Activated CD4-positive, alpha-beta T cell treated with anti-CD3 and anti-CD28 coated beads, Interleukin-2, amount 10 ng/mL, durations not matched to agents 24 days and 14 days (primary cell): ENCODE measurements around the gene LIN7B. TPM values are rescaled to one million over a fixed set of nuclear protein-coding genes. Genes with fewer than 3 reads are reported as not detected.
"Not testable (repeated sequence)": the region's sequence is repeated elsewhere in the genome, so short reads cannot be mapped to it uniquely, and the experiment has no call there.

ENCODE experiments used
- DNase-seq: peaks from one replicate; pipeline ENCODE4 v3.0.0; 2022
- H3K27ac Mint-ChIP-seq: one replicate; pipeline ENCODE4 v1.8.0; 2022; ENCODE audit warnings: mild to moderate bottlenecking, mixed read lengths
- H3K27me3 Mint-ChIP-seq: one replicate; pipeline ENCODE4 v1.8.0; 2022; ENCODE audit warnings: mixed read lengths
- H3K36me3 Mint-ChIP-seq: one replicate; pipeline ENCODE4 v1.8.0; 2022; ENCODE audit warnings: low read depth, mild to moderate bottlenecking, mixed read lengths
- H3K4me1 Mint-ChIP-seq: one replicate; pipeline ENCODE4 v1.8.0; 2021; ENCODE audit warnings: mixed read lengths
- H3K4me3 Mint-ChIP-seq: one replicate; pipeline ENCODE4 v1.8.0; 2022; ENCODE audit warnings: mild to moderate bottlenecking, moderate library complexity, mixed read lengths
- H3K9me3 Mint-ChIP-seq: one replicate; pipeline ENCODE4 v1.8.0; 2021; ENCODE audit warnings: mixed read lengths
- intact Hi-C: fragments of 100-400 bp; cut with micrococcal nuclease; formaldehyde crosslinking; loops from one replicate; pipeline ENCODE4 v1.15.1; 2023
- total RNA-seq: library from RNA; stranded (reverse); gene quantifications from 2 replicates; pipeline ENCODE4 v1.2.3, GENCODE V29; 2022

LIN7B gene
- total RNA-seq = 5.4 and 6.0 TPM in 2 replicates

DNA sequence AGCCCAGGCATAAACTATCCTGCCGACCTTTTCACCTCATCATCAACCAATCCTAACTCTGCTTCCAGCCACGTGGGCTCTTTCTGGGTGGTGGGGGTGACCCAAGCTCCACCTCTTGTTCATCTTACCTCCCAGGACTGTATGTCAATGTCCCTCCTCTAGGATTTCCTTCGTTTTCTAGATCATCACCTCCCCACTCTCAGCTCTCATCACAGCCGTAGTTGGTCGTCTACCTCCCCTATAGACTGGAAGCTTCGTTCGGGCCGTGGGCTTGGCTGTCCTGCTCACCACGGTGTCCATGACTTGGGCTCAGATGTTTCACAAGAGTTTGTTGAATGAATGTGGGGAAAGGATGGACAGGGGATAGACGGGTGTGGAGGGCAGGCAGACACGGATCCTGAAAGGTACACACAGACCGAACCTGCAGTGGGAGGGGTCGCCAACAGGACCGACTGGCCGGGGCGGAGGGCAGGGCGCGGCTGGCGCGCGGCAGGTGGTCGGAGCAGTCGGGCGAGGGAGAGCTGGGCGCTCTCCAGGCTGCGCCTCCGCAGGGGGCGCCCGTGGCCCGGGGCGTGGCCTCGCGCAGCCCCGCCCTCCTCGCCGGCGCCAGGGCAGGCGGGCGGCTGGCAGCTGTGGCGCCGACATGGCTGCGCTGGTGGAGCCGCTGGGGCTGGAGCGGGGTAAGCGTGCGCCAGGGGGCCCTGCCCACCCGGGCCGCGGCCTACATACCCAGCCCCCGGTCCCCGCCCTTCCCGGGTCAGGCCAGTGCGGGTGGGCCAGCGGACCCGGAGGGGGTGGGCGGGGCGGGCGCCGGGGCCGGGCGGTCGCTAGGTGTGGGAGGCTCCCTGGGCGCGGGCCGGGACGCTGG lies at the start of gene LIN7B:
Gene LIN7B (plus strand): TSS at position 609 of the 868 bp plus-strand sequence. CDS start 35 bp downstream, at position 644.
- H3K27ac Mint-ChIP-seq = peak within 1 kb of the TSS; percentile 7

DNA sequence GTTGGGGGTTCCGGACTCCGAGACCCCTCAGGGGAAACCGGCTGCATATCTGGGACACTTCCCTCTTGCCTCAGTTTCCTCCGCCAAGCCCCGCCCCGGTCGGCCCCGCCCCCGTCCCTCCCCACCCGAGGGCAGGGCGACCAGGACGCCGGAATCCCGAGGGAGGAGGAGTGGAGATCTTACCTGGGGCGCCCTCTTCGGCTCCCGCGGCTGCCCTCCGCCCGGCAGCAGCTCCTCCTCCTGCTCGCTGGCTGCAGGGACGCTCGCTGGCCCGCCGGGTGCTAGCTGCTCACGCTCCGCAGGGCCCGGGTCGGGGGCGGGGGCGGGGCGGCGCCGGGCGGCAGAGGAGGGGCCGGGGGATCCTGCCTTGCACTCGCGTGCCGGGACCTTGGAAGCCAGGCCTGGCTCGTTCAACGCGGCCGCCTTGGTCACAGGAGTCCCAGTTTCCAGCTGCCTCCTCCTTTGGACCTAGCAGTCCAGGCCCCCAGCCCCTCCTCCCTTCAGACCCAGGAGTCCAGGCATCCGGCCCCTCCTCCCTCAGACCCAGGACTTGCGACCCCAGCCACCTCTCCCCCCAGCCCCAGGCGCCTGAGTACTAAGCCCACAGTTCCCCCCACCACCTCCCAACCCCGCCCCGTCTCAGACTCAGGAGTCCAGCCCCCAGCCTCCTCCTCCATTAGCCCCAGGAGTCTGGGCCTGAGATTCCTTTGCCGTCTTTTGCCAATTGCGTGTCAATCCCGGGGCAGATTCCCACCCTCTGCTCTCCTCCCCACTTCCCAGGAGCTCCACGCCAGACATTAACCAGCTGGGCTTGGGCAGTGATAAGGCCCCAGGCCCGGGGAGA lies 49.2 kb upstream of the LIN7B start, which contains the start of gene NTF4:
Gene NTF4 (minus strand): TSS at position 51 of the 844 bp plus-strand sequence. CDS start 2,821 bp downstream, outside the sequence.
- Mint-ChIP-seq H3K27ac (no peak within 1 kb of the TSS), H3K9me3 (peaks cover 7% of the 10 kb centered on the region), H3K4me3 (no peak within 1 kb of the TSS), H3K36me3 (no peaks in the 10 kb centered on the region), H3K4me1 (no peaks in the 10 kb centered on the region), H3K27me3 (peaks cover 66% of the 10 kb centered on the region)
- no peak for DNase-seq
- intact Hi-C loops = no loop called here

More for the DNA sequence above, at the start of gene LIN7B:
- Mint-ChIP-seq H3K27me3 (no peaks in the 10 kb centered on the region), H3K9me3 (no peaks in the 10 kb centered on the region), H3K4me3 (peak within 1 kb of the TSS; percentile 84), H3K36me3 (peaks cover 10% of the 10 kb centered on the region), H3K4me1 (peaks cover 21% of the 10 kb centered on the region)
- intact Hi-C loops = loop anchor here (1.0 to 10.0 kb wide), 2 partner anchors 29 to 479 kb away; partner anchors contain the start of genes DBP and SNRNP70
- DNase-seq = peak; percentile 95

GRCh38 chr19:49065905-49066512 lies 48.2 kb upstream of the LIN7B start:
- Mint-ChIP-seq H3K4me3 (no peak overlapping the region), H3K9me3 (peaks cover 7% of the 10 kb centered on the region), H3K36me3 (no peaks in the 10 kb centered on the region), H3K27me3 (peaks cover 67% of the 10 kb centered on the region), H3K27ac (no peak overlapping the region), H3K4me1 (no peaks in the 10 kb centered on the region)
- no peak for DNase-seq
- intact Hi-C loops = no loop called here

DNA sequence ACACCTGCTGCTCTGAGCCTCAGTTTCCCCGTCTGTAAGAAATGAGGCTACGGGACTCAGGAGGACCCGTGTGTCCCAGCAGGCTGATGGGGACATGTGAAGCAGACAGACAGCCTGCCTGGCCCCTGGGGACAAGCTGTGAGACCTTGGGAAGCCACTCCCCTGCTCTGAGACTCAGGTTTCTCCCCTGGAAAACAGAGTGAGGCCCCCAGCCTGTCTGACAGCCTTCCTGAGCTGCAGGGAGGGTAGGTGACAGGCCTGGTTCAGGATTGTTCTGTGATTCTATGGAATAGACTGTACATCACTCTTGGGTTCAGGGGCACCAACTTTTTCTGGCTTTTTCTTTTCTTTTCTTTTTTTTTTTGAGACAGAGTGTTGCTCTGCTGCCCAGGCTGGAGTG lies 46.6 kb upstream of the LIN7B start:
- DNase-seq = no peak
- Mint-ChIP-seq H3K27ac (no peak overlapping the region), H3K4me3 (no peak overlapping the region), H3K36me3 (no peaks in the 10 kb centered on the region), H3K4me1 (no peaks in the 10 kb centered on the region), H3K27me3 (peaks cover 67% of the 10 kb centered on the region), H3K9me3 (peaks cover 7% of the 10 kb centered on the region)
- intact Hi-C loops = no loop called here

DNA sequence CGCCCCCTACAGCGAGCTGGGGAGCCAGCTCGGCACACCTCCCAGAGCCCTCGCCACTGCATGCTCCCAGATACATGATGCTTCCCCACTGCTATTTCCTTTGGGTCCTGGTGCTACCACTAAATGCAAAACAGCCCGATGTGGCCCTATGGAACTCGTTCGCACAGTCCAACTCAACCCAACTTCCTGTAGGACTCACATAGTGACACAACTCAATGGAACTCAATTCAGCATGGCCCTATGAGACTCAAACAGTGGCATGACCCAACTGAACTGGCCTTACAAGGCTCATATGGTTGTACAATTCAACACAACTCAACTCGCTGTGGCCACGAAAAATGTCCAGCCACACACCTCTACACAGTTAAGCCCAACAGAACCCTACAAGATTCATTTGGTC lies 45.1 kb upstream of the LIN7B start:
- Mint-ChIP-seq H3K4me3 (no peak overlapping the region), H3K36me3 (peaks cover 2% of the 10 kb centered on the region), H3K4me1 (peaks cover 5% of the 10 kb centered on the region), H3K27me3 (peaks cover 71% of the 10 kb centered on the region), H3K27ac (no peak overlapping the region), H3K9me3 (peaks cover 7% of the 10 kb centered on the region)
- DNase-seq = no peak
- intact Hi-C loops = no loop called here

DNA sequence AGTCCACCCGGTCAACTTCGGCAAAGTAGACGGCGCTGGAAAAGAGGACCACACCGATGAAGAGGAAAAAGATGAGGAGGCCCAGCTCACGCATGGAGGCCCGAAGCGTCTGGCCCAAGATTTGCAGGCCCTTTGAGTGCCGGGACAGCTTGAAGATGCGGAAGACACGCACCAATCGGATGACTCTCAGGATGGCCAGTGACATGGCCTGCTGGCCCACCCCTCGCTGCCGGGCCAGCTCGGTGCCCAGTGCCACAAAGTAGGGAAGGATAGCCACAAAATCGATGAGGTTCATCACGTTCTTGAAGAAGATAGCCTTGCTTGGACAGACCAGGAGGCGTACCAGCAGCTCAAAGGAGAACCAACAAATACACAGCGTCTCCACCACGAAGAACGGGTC lies 43.8 kb upstream of the LIN7B start:
- intact Hi-C loops = no loop called here
- H3K4me1 Mint-ChIP-seq = peaks cover 6% of the 10 kb centered on the region
- no peak for DNase-seq
- peaks cover 2% of the 10 kb centered on the region for H3K36me3 Mint-ChIP-seq
- no peak overlapping the region for H3K4me3 Mint-ChIP-seq
- peaks cover 66% of the 10 kb centered on the region for H3K27me3 Mint-ChIP-seq
- no peak overlapping the region for H3K27ac Mint-ChIP-seq
- peaks cover 7% of the 10 kb centered on the region for H3K9me3 Mint-ChIP-seq

DNA sequence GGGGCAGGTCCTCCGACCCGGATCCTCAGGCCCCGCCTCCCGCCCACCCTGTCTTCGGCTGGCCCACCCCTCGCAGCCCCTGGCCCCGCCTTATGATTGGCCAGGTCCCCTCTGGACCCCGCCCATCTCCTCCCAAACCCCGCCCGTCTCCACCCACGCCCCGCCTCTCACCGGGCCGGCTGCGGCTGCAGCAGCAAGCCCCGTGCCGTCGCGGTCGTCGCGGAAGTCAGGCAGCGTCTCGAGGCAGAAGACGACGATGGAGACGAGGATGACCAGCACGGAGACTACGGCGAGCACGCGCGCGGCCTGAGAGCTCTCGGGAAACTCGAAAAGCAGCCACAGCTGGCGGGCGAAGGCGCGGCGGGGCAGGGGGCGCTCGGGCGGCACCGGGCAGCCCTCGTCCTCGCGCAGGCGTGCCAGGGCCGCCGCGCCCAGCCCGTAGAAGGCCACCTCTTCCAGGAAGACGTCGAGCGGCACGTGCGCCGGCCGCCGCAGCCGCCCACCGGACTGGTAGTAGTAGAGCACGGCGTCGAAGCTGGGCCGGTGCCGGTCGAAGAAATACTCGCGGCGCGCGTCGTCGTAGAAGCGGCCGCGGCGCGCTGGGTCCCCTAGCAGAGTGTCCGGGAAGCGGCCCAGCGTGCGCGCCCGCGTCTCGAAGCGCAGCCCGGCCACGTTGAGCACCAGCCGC lies 42.2 kb upstream of the LIN7B start:
- DNase-seq = peak; percentile 73
- H3K4me3 Mint-ChIP-seq = no peak overlapping the region

GRCh38 chr19:49073514-49074378 lies 40.4 kb upstream of the LIN7B start:
- intact Hi-C loops = no loop called here
- H3K9me3 Mint-ChIP-seq = peaks cover 7% of the 10 kb centered on the region
- peak overlapping the region; percentile 60 for H3K4me3 Mint-ChIP-seq
- no peak for DNase-seq
- peaks cover 2% of the 10 kb centered on the region for H3K36me3 Mint-ChIP-seq
- H3K27me3 Mint-ChIP-seq = peaks cover 41% of the 10 kb centered on the region
- H3K4me1 Mint-ChIP-seq = peaks cover 6% of the 10 kb centered on the region
- H3K27ac Mint-ChIP-seq = no peak overlapping the region

More for the DNA sequence above, 42.2 kb upstream of the LIN7B start:
- Mint-ChIP-seq H3K9me3 (peaks cover 7% of the 10 kb centered on the region), H3K27ac (no peak overlapping the region), H3K4me1 (peaks cover 6% of the 10 kb centered on the region), H3K27me3 (peaks cover 52% of the 10 kb centered on the region), H3K36me3 (peaks cover 2% of the 10 kb centered on the region)
- intact Hi-C loops = no loop called here

DNA sequence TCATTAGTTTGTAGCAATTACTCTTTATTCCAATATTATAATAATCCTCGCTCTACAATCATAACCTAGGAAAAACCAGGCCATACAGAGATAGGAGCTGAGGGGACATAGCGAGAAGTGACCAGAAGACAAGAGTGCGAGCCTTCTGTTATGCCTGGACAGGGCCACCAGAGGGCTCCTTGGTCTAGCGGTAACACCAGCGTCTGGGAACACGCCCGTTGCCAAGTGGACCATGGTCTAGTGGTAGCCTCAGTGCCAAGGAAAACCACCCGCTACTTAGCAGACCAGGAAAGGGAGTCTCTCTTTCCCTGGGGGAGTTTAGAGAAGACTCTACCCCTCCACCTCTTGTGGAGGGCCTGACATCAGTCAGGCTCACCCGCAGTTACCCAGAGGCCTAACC lies 39.3 kb upstream of the LIN7B start:
- H3K27ac Mint-ChIP-seq, H3K4me3 Mint-ChIP-seq, H3K4me1 Mint-ChIP-seq, H3K9me3 Mint-ChIP-seq, H3K36me3 Mint-ChIP-seq: not testable (repeated sequence)
- peak; percentile 73 for DNase-seq
- intact Hi-C loops = loop anchor here (5.0 kb wide), 1 partner anchor 72 kb away; no protein-coding TSS in a partner anchor
- peaks cover 32% of the 10 kb centered on the region for H3K27me3 Mint-ChIP-seq

- Mint-ChIP-seq H3K27me3 (peaks cover 4% of the 10 kb centered on the region), H3K4me3 (no peak overlapping the region), H3K36me3 (no peaks in the 10 kb centered on the region), H3K9me3 (peaks cover 4% of the 10 kb centered on the region), H3K27ac (no peak overlapping the region), H3K4me1 (peaks cover 9% of the 10 kb centered on the region)
- intact Hi-C loops = no loop called here
- DNase-seq = no peak
Measured at GRCh38 chr19:49080392-49080791, 33.8 kb upstream of the LIN7B start.

DNA sequence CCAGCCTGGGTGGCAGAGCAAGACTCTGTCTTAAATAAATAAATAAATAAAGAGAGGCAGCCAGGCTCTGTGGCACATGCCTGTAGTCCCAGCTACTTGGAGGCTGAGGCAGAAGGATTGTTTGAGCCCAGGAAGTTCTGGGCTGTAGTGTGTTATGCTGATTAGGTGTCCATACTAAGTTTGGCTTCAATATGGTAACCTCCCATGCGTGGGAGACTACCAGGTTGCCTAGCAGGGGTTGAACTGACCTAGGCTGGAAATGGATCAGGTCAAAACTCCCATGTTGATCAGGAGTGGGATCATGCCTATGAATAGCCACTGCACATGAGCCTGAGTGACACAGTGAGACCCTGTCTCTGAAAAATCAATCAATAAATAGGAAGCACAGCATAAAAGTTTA lies 32.9 kb upstream of the LIN7B start:
- intact Hi-C loops = no loop called here
- Mint-ChIP-seq H3K27me3 (peaks cover 4% of the 10 kb centered on the region), H3K4me3 (no peak overlapping the region), H3K27ac (no peak overlapping the region), H3K9me3 (peaks cover 4% of the 10 kb centered on the region), H3K36me3 (peaks cover 5% of the 10 kb centered on the region), H3K4me1 (peaks cover 13% of the 10 kb centered on the region)
- no peak for DNase-seq

DNA sequence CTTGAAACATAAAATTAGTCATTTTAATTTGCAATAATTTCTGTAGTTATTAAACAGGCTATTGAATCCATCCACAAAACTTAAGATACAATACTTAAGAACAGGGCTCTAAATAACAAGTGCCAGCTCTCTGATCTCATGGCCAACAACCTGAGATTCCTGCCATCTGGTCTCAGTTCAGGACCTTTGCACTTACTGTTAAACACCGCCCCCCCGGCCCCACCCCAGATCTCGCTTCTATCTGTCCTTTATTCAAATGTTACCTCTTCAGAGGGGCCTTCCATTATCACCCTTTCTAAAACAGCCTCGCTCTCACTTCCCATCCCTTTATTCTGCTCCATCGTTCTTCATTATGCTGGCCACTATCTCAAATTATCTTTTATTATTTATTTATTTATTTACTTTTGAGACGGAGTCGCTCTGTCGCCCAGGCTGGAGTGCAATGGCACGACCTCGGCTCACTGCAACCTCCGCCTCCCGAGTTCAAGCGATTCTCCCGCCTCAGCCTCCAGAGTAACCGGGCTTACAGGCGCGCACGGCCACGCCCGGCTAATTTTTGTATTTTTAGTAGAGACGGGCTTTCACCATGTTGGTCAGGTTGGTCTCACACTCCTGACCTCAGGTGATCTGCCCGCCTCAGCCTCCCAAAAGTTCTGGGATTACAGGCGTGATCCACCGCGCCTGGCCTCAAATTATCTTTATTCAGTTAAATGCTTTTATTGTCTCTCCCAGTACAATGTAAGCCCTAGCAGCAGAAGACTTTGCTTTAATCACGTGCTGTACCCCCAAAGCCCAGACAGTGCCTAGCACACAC lies 29.8 kb upstream of the LIN7B start:
- H3K4me3 Mint-ChIP-seq = peak overlapping the region; percentile 98
- peaks cover 4% of the 10 kb centered on the region for H3K27me3 Mint-ChIP-seq
- H3K9me3 Mint-ChIP-seq = peaks cover 4% of the 10 kb centered on the region
- peak overlapping the region; percentile 86 for H3K27ac Mint-ChIP-seq
- peaks cover 25% of the 10 kb centered on the region for H3K36me3 Mint-ChIP-seq
- no peak for DNase-seq
- intact Hi-C loops = loop anchor here (1.0 kb wide), 2 partner anchors 30 to 35 kb away; partner anchors contain the start of genes C19orf73, LIN7B and PPFIA3
- peaks cover 26% of the 10 kb centered on the region for H3K4me1 Mint-ChIP-seq
